ENCODE results near the gene PHEX.

GRCh38 chrX:22165732-22166457 is 133.8 kb downstream of the PHEX start:
- no peak for TF ChIP-seq GABPA (IDR thresholded peaks at IDR 0.05; ENCODE audit: low read depth)
- TF ChIP-seq, protein P1, sequence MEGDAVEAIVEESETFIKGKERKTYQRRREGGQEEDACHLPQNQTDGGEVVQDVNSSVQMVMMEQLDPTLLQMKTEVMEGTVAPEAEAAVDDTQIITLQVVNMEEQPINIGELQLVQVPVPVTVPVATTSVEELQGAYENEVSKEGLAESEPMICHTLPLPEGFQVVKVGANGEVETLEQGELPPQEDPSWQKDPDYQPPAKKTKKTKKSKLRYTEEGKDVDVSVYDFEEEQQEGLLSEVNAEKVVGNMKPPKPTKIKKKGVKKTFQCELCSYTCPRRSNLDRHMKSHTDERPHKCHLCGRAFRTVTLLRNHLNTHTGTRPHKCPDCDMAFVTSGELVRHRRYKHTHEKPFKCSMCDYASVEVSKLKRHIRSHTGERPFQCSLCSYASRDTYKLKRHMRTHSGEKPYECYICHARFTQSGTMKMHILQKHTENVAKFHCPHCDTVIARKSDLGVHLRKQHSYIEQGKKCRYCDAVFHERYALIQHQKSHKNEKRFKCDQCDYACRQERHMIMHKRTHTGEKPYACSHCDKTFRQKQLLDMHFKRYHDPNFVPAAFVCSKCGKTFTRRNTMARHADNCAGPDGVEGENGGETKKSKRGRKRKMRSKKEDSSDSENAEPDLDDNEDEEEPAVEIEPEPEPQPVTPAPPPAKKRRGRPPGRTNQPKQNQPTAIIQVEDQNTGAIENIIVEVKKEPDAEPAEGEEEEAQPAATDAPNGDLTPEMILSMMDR (IDR thresholded peaks at IDR 0.05; ENCODE audit: insufficient read depth, low read length) = no peak
- TF ChIP-seq POLR2AphosphoS5 (IDR thresholded peaks at IDR 0.05; ENCODE audit: low read depth) = no peak
- TF ChIP-seq SPI1 (IDR thresholded peaks at IDR 0.05; ENCODE audit: borderline replicate concordance, low read depth) = no peak
